Activated CD4-positive, CD25-positive, alpha-beta regulatory T cell treated with anti-CD3 and anti-CD28 coated beads, Interleukin-2, amount 50 U/mL, for 24 hours (primary cell): Measurements from ENCODE around the gene STX12.

Experiments used
- ATAC-seq, 2 donors: fragments of 150-1000 bp; cut with Tn5 transposase; one replicate each; pipeline ENCODE4 v1.10.0; 2021; ENCODE audit warnings: mild to moderate bottlenecking in 1 of 2, moderate library complexity in 1 of 2

STX12 gene

DNA sequence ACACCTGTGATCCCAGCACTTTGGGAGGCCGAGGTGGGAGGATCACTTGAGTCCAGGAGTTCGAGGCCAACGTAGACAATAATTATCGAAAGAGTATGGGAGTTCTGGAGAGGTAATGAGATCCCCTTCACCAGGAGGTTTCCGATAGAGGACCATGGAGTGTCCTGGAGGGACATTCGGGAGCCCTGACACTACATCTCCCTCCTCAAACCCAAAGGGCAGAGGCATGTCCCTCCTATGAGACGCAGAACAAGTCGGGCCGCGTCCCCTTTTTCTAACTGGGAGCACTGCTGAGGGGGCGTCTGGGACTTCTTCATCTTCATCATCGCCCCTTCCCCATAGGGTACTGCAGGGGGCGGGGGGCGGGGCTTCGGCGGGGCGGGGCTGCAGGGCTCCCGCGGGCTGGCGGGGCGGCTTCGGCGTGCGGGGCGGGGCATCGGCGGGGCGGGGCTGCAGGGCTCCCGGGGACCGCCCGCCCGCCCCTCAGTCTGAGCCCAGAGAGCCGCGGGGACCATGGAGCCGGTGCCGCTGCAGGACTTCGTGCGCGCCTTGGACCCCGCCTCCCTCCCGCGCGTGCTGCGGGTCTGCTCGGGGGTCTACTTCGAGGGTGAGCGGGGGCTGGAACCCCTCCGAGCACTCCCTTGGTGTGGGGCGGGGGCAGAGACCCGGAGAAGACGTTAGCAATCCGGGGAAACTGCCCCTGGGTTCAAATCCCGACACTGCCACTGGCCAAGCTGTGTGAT lies 99.2 kb downstream of the STX12 start, which contains the start of gene THEMIS2:
Gene THEMIS2 (plus strand): TSS at position 486 of the 743 bp plus-strand sequence. CDS start 28 bp downstream, at position 514.
- ATAC-seq, result peak; percentile 79 to 84

DNA sequence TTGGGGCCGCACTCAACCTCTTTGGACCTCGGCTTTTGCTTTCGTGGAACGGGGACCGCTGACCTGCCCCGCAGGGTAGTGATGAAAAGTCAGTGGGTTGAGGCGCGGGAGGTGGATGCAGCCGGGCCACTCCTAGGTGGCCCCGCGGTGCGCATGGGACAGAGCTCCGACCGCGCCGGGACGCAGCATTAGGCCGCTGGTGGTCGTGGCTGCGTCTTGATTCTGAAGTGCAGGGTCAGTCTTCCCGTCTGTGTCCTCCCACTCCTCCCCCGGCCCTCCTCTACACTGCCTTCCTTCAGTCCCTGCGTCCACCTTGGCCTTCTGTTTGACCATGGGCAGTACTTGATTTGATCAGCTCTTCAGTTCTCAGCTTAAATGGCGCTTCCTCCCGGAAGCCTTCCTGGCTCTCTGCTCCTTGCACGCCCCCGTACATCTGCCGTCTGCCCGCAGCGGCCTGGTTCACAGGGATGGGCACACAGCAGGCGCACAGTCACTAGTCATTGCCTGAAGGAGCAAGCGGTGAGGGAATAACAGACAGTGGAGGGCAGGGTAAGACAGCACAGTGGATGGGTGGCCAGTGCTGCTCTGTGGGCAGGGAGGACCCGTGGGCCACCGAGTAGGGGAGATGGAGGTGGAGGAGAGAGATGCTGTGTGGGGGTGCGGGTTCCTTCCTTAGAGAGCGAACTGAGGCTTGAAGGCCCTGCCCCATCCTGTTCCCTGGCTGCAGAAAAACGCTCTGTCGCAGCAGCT lies 100.0 kb downstream of the STX12 start:
- peak; percentile 21 to 25 for ATAC-seq

DNA sequence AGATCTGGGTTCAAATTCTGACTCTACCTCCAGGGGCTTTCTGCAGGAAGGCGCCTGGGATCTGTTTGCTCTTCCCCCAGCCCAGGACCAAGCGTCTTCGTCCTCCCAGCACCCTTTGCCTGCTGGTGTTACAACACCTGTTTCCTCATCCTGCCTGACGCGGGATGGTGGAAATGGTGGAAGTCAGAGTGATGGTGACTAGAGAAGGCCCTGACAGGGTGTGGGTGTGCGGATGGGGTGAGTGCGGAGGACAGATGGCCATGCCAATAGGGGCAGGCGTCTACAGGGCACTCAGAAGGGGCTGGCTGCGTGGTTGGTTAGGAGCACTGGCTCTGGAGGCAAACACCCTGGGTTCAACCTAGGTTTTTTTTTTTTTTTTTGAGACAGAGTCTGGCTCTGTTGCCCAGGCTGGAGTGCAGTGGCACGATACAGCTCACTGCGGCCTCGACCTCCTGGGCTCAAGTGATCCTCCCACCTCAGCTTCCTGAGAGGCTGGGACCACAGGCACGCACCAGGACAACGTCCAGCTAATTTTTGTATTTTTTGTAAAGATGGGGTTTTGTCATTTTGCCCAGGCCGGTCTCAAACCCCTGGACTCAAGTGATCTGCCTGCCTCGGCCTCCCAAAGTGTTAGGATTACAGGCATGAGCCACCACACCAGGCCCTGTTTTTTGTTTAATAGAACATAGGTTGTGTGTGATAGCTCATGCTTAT lies 100.8 kb downstream of the STX12 start:
- ATAC-seq, result no peak
